Colonic mucosa (tissue), 4 donors: ENCODE results near the gene TRAIP. TPM values are rescaled to one million over a fixed set of nuclear protein-coding genes. Genes with fewer than 3 reads are reported as not detected.
A peak's percentile ranks its signal among the peaks of the same experiment; 100 is the strongest.

Experiments
- DNase-seq: peaks from one replicate; pipeline ENCODE4 v3.0.0-alpha.2; 2020
- H3K27ac ChIP-seq: fragments of 200-600 bp; one replicate; pipeline ENCODE4 v1.8.0; 2021
- H3K27me3 ChIP-seq: fragments of 200-600 bp; one replicate; pipeline ENCODE4 v1.8.0; 2021
- H3K36me3 ChIP-seq: fragments of 200-600 bp; one replicate; pipeline ENCODE4 v1.8.0; 2021
- H3K4me1 ChIP-seq: fragments of 200-600 bp; one replicate; pipeline ENCODE4 v1.8.0; 2021; ENCODE audit warnings: mild to moderate bottlenecking
- H3K4me3 ChIP-seq: fragments of 200-600 bp; one replicate; pipeline ENCODE4 v1.8.0; 2021
- H3K9ac ChIP-seq, 2 donors: one replicate each; pipeline ENCODE4 v1.7.0; 2013; ENCODE audit warnings: control low read depth in 2 of 2, low read depth in 2 of 2, low read length in 2 of 2
- H3K9me3 ChIP-seq: fragments of 200-600 bp; one replicate; pipeline ENCODE4 v1.8.0; 2021
- intact Hi-C: fragments of 100-400 bp; cut with DNase I; formaldehyde crosslinking; loops from one replicate; pipeline ENCODE4 v1.14.1; 2022
- microRNA-seq: library from miRNA; unstranded; fragments of <30 nt; microRNA quantifications from one replicate; pipeline ENCODE4, GENCODE V29; 2019
- total RNA-seq, 2 donors: library from RNA; stranded (reverse); fragmentation: NEBNext Ultra II Directional in 1 of 2; extraction: Animal tissue kit (Norgen Biotek cat#: 25700) in 1 of 2; gene quantifications; one replicate each; pipeline ENCODE4 v1.2.1, GENCODE V29; 2021
- TF ChIP-seq, protein P1 (sequence below): fragments of 200-600 bp; IDR thresholded peaks from one replicate; pipeline ENCODE4 v1.8.0; 2022; ENCODE audit warnings: antibody characterized with exemption, mild to moderate bottlenecking
- donor health status: healthy.
- donor health status: DM: no; HTN: no; CAD: no.
- donor health status: DM: no; HTN: no; CAD: no.

Gene TRAIP
- total RNA-seq, 2 donors from 2014 or later = 3.6 to 19.7 TPM

DNA sequence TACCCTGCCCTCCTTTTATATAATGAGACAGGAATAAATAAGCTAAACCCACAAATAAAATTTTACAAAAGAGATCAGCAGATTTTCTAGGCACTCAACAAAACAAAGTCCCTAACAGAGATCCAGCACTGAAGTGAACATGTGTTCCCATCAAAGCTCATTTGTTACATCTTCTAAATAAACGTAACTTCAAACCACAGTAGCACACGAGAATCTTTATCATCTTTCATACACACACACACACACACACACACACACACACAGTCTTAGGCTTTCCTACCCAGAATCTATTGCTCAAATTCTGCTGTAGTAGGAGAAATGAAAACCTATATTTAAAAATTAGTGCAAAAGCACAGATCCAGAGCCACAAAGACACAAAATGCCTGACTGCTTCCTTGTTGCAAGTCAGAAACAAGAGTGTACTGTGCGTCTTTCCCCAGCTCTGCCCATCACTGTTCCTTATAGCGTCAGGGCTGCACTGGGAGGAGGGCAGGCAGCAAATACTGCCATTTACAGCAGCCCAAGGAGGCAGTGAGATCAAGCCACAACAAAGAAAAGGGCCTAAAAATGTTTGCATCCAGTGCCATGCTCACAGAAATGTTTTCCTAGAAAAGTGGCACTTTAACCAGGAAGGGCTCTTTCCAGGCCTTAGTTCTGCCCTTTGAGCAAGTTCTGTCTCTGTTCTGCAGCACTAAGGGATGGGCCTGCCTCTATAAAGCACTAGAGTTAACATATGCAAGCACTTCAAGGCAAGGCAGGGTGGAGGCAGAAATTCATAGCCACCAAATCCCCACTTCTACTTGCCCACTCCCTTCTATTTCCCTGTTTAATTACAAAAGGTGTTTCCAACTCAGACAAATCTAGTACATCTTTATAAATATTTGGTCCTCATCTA, 76.0 kb downstream of the TRAIP start:
- no peaks in the 10 kb centered on the region for H3K9me3 ChIP-seq
- intact Hi-C loops = no loop called here
- no peak overlapping the region for H3K27ac ChIP-seq
- no peaks in the 10 kb centered on the region for H3K36me3 ChIP-seq
- no peak for DNase-seq
- no peaks in the 10 kb centered on the region for H3K27me3 ChIP-seq
- no peak overlapping the region for H3K4me3 ChIP-seq
- H3K4me1 ChIP-seq = no peaks in the 10 kb centered on the region
- H3K9ac ChIP-seq = peak overlapping the region in 1 of 2 donors; percentile 35
- TF ChIP-seq, protein P1, sequence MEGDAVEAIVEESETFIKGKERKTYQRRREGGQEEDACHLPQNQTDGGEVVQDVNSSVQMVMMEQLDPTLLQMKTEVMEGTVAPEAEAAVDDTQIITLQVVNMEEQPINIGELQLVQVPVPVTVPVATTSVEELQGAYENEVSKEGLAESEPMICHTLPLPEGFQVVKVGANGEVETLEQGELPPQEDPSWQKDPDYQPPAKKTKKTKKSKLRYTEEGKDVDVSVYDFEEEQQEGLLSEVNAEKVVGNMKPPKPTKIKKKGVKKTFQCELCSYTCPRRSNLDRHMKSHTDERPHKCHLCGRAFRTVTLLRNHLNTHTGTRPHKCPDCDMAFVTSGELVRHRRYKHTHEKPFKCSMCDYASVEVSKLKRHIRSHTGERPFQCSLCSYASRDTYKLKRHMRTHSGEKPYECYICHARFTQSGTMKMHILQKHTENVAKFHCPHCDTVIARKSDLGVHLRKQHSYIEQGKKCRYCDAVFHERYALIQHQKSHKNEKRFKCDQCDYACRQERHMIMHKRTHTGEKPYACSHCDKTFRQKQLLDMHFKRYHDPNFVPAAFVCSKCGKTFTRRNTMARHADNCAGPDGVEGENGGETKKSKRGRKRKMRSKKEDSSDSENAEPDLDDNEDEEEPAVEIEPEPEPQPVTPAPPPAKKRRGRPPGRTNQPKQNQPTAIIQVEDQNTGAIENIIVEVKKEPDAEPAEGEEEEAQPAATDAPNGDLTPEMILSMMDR = no peak

- TF ChIP-seq, protein P1 = no peak
- H3K36me3 ChIP-seq = no peaks in the 10 kb centered on the region
- intact Hi-C loops = no loop called here
- no peak for DNase-seq
- no peaks in the 10 kb centered on the region for H3K27me3 ChIP-seq
- H3K9ac ChIP-seq = no peak overlapping the region
- H3K9me3 ChIP-seq = no peaks in the 10 kb centered on the region
- no peak overlapping the region for H3K4me3 ChIP-seq
- H3K4me1 ChIP-seq = no peaks in the 10 kb centered on the region
- no peak overlapping the region for H3K27ac ChIP-seq
These were observed 76.8 kb downstream of the TRAIP start for GRCh38 chr3:49779358-49780079.

Small RNA genes within 50 kb of the gene (microRNA-seq; reads per million reads assigned to microRNA genes)
- not detected for gene MIR5193

Other genes with a start within 250 kb of the TRAIP start
- gene APEH, start 182.2 kb downstream of the TRAIP start, total RNA-seq = 100 to 1,000 TPM; 151 to 278 TPM
- gene MST1, start 167.1 kb downstream of the TRAIP start, total RNA-seq = 10 to 100 TPM; 27.7 to 49.9 TPM
- gene RNF123, start 167.0 kb downstream of the TRAIP start, total RNA-seq = 10 to 100 TPM; 36.4 to 39.3 TPM
- gene AMIGO3, start 136.9 kb downstream of the TRAIP start, total RNA-seq = under 1 TPM in 1 of 2 donors, not detected in 1; 0.16 TPM
- gene GMPPB, start 132.6 kb downstream of the TRAIP start, total RNA-seq = 100 to 1,000 TPM in 1 of 2 donors, 10 to 100 TPM in 1; 59.6 to 127 TPM
- 10 to 100 TPM; 26.8 to 33.7 TPM for gene IP6K1, start 70.0 kb downstream of the TRAIP start, total RNA-seq
- gene CDHR4, start 56.7 kb downstream of the TRAIP start, total RNA-seq = not detected
- under 1 TPM; 0.57 to 0.88 TPM for gene INKA1, start 53.3 kb downstream of the TRAIP start, total RNA-seq
- gene UBA7, start 42.6 kb downstream of the TRAIP start, total RNA-seq = 10 to 100 TPM; 67.4 to 88.3 TPM
- gene CAMKV, start 13.3 kb upstream of the TRAIP start, total RNA-seq = under 1 TPM; 0.21 to 0.30 TPM
- 100 to 1,000 TPM in 1 of 2 donors, 10 to 100 TPM in 1; 88.9 to 173 TPM for gene MST1R, start 47.3 kb upstream of the TRAIP start, total RNA-seq
- gene MON1A, start 73.2 kb upstream of the TRAIP start, total RNA-seq = 10 to 100 TPM in 1 of 2 donors, 1 to 10 TPM in 1; 4.5 to 14.9 TPM
- 10 to 100 TPM; 49.8 to 60.3 TPM for gene RBM6, start 83.6 kb upstream of the TRAIP start, total RNA-seq
- 100 to 1,000 TPM; 104 to 114 TPM for gene RBM5, start 232.4 kb upstream of the TRAIP start, total RNA-seq